Measurements from ENCODE around the gene ZMYND8. TPM values are rescaled to one million over a fixed set of nuclear protein-coding genes. Genes with fewer than 3 reads are reported as not detected.

The ZMYND8 gene
- total and polyA plus RNA-seq, 2 donors (not counting 3 experiments of a cell fraction or from before 2014, with no cell fraction given), result 30.6 to 75.2 TPM

- POLR2A ChIA-PET, result interaction anchor here (0.6 kb wide), 1 partner anchor 505 kb away, joined by 8 read pairs; no protein-coding TSS in a partner anchor
- Histone ChIP-seq H3K9ac (replicated peaks; ENCODE audit: extremely low read depth, insufficient read depth, low read length) (no peak overlapping the region), H4K20me1 (replicated peaks; ENCODE audit: control insufficient read depth, extremely low read depth, insufficient read depth, low read length) (no peaks in the 10 kb centered on the region), H3K9me1 (replicated peaks; ENCODE audit: control insufficient read depth, extremely low read depth, insufficient read depth, low read length) (no peaks in the 10 kb centered on the region), H2AFZ (ENCODE audit: low read depth, low read length) (no peak overlapping the region), H3K27me3 (ENCODE audit: control insufficient read depth in 2 of 2, insufficient read depth in 2 of 2, low read length in 2 of 2) (no peaks in the 10 kb centered on the region), H3K4me3 (replicated peaks in 1 of 3; ENCODE audit: insufficient read depth in 1 of 3, low read depth in 1 of 3, low read length in 3 of 3) (no peak overlapping the region), H3K9me3 (replicated peaks; ENCODE audit: control insufficient read depth, insufficient read depth, low read length) (no peaks in the 10 kb centered on the region), H3K4me2 (ENCODE audit: insufficient read depth, low read length) (no peak overlapping the region), H3K27ac (ENCODE audit: insufficient read depth, low read depth, low read length) (no peak overlapping the region), H3K79me2 (ENCODE audit: control insufficient read depth, insufficient read depth, low read length) (peaks cover 19% of the 10 kb centered on the region), H3K4me1 (ENCODE audit: control insufficient read depth, extremely low read depth, insufficient read depth, low read length) (no peaks in the 10 kb centered on the region), H3K36me3 (ENCODE audit: control insufficient read depth in 2 of 2, extremely low read depth in 1 of 2, insufficient read depth in 2 of 2, low read length in 2 of 2) (peaks cover 25 to 38% of the 10 kb centered on the region in 2 experiments)
- no peak for FAIRE-seq
- CTCF ChIA-PET, result interaction anchor here (0.7 to 9.3 kb wide), 6 partner anchors 12 to 247 kb away, joined by 3 to 68 read pairs (median 4); no protein-coding TSS in a partner anchor
- DNase-seq (ENCODE audit: low read depth, low spot score), result no peak
- BruUV-seq (replicated peaks), result no TSS peak
- dilution Hi-C loops (cut with MboI; ENCODE audit: extremely low pct_ligation_motif_present, low sequenced_read_pairs), result no loop called here
- intact Hi-C loops (cut with micrococcal nuclease), result no loop called here
- no peak for TF ChIP-seq GATA2 (IDR thresholded peaks at IDR 0.05; ENCODE audit: insufficient read depth, insufficient read length, low read depth, low read length)
- no peak for TF ChIP-seq EZH2 (IDR thresholded peaks at IDR 0.05; ENCODE audit: borderline replicate concordance, low read depth, low read length, severe bottlenecking)
- no peak for TF ChIP-seq MYC (IDR thresholded peaks at IDR 0.05; ENCODE audit: low read depth, low read length)
- TF ChIP-seq, protein P1, sequence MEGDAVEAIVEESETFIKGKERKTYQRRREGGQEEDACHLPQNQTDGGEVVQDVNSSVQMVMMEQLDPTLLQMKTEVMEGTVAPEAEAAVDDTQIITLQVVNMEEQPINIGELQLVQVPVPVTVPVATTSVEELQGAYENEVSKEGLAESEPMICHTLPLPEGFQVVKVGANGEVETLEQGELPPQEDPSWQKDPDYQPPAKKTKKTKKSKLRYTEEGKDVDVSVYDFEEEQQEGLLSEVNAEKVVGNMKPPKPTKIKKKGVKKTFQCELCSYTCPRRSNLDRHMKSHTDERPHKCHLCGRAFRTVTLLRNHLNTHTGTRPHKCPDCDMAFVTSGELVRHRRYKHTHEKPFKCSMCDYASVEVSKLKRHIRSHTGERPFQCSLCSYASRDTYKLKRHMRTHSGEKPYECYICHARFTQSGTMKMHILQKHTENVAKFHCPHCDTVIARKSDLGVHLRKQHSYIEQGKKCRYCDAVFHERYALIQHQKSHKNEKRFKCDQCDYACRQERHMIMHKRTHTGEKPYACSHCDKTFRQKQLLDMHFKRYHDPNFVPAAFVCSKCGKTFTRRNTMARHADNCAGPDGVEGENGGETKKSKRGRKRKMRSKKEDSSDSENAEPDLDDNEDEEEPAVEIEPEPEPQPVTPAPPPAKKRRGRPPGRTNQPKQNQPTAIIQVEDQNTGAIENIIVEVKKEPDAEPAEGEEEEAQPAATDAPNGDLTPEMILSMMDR (IDR thresholded peaks at IDR 0.05; ENCODE audit: extremely low read depth in 1 of 2, insufficient read depth in 1 of 2, low read depth in 1 of 2, low read length in 2 of 2), result no peak
- TF ChIP-seq POLR2AphosphoS5 (IDR thresholded peaks at IDR 0.05; ENCODE audit: insufficient read depth, low read depth, low read length), result no peak
- TF ChIP-seq JUN (IDR thresholded peaks at IDR 0.05; ENCODE audit: borderline replicate concordance, insufficient read depth, insufficient read length, low read depth), result no peak
- no peak for TF ChIP-seq FOS (IDR thresholded peaks at IDR 0.05; ENCODE audit: borderline replicate concordance, insufficient read depth, low read length)
- TF ChIP-seq POLR2A (IDR thresholded peaks at IDR 0.05; ENCODE audit: low read depth, low read length), result no peak
- TF ChIP-seq, protein P2, sequence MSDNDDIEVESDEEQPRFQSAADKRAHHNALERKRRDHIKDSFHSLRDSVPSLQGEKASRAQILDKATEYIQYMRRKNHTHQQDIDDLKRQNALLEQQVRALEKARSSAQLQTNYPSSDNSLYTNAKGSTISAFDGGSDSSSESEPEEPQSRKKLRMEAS (IDR thresholded peaks at IDR 0.05; ENCODE audit: insufficient read depth, insufficient read length), result no peak
These were observed 138.7 kb downstream of the ZMYND8 start for GRCh38 chr20:47217482-47218446.

Data from endothelial cell of umbilical vein (primary cell).